DND-41 (cell line): ENCODE measurements around the gene AHR.
"Not testable (repeated sequence)": the region's sequence is repeated elsewhere in the genome, so short reads cannot be mapped to it uniquely, and the experiment has no call there.

ENCODE experiments used
- CTCF ChIP-seq: IDR thresholded peaks from 2 replicates; pipeline ENCODE4 v1.5.1; 2012; ENCODE audit warnings: borderline replicate concordance, low read length, moderate library complexity, mild to moderate bottlenecking; ENCODE audit not compliant: poor library complexity, severe bottlenecking; ENCODE audit errors: extremely low read depth
- EZH2 ChIP-seq: IDR thresholded peaks from 3 replicates; pipeline ENCODE4 v1.6.1; 2012; ENCODE audit warnings: borderline replicate concordance, low read depth, mild to moderate bottlenecking, moderate library complexity, low read length, inconsistent platforms; ENCODE audit not compliant: severe bottlenecking

- not testable (repeated sequence) for TF ChIP-seq CTCF, EZH2
These were observed 51.9 kb downstream of the AHR start for GRCh38 chr7:17350321-17350720.
